ENCODE measurements around the gene TMEM63A.
"Not testable (repeated sequence)": the region's sequence is repeated elsewhere in the genome, so short reads cannot be mapped to it uniquely, and the experiment has no call there.

The TMEM63A gene

GRCh38 chr1:225820522-225821120, 61.6 kb downstream of the TMEM63A start:
- DNase-seq (ENCODE audit: low read depth) = no peak

GRCh38 chr1:225819346-225820192, 62.6 kb downstream of the TMEM63A start:
- no peak for DNase-seq (ENCODE audit: low read depth)

- DNase-seq (ENCODE audit: low read depth) = no peak
Measured at GRCh38 chr1:225818229-225818628, 64.0 kb downstream of the TMEM63A start.

GRCh38 chr1:225817611-225818061, 64.5 kb downstream of the TMEM63A start:
- peak; percentile 84 for DNase-seq (ENCODE audit: low read depth)

DNA sequence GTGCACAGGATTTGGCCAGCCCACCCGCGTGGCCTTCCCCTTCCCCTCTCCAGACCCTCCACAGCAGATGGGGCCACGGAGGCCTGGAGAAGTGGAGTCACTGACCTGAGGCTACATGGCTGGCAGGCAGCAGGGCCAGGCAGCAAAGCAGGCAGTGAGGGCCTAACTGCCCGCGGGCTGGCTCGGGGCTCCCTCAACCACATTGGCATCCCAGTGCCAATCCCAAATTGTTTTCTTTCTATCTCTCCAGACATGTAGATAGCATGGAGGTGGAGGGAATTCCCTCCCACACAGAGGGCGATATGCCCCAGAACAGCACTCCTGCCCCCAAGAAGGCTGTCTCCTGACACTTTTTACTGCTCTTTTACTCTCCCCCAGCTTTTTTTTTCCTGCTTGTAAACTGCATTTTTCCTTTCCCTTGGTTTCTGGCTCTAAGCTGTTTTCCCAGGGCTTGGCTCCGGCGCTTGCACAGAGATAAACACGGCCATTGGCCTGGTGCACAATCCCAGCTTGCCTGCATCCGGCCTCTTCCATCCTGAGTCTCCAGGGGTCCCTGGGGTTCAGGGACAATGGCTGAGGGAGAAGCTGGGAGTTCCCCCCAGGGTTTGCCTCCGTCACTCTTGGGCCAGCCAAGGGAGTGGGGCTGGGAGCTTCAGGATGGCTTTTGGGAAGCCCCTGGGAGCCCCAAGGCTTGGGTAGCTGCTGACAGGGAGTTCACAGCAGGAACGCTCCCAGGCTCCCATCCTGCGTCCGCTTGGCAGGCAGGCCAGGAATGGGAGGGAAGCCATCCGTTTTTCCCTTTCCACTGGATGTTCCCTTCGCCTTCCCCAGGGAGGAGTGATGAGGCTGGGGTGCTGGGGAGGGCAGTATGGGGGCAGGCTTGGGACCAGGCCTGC, 65.3 kb downstream of the TMEM63A start:
- DNase-seq (ENCODE audit: low read depth) = no peak

- DNase-seq (ENCODE audit: low read depth) = no peak
Measured at GRCh38 chr1:225815526-225816178, 66.5 kb downstream of the TMEM63A start.

- DNase-seq (ENCODE audit: low read depth) = not testable (repeated sequence)
Measured at GRCh38 chr1:225815090-225815489, 67.1 kb downstream of the TMEM63A start.

GRCh38 chr1:225814381-225814780, 67.8 kb downstream of the TMEM63A start:
- DNase-seq (ENCODE audit: low read depth) = no peak

GRCh38 chr1:225813214-225813964, 68.8 kb downstream of the TMEM63A start:
- peak; percentile 77 for DNase-seq (ENCODE audit: low read depth)

DNA sequence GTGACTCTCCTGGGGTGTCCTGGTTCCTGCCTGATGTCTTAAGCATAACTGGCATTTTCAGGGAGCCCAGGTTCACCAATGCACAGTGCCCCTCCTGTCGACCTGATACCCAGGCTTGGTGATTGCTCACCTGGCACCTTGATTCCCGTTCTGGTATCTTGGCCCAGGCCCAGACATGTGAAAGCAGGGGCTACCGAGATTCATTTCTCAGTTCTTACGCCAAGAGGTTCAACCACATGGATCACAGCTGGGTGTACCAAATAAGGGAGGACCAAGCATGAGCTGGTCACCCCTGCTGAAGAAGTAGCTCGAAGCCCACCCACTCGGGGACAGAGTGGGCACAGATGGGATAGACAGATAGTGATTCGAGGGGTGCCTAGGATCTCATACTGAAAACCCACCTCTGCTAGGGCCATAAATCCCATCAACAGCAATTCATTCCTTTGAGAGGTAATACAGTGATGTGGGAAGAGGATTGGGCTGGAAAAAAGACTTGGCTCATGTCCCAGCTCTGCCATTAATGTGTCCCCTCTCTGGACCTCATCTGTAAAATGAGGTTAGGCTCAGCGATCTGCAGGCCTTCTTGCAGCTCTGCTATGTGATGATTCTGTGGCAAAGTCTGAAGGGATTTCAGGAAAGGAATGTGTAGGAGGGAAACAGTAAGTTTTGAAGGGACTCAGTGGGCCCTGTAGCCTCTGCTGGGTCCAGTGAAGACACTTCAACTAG, 69.5 kb downstream of the TMEM63A start:
- no peak for DNase-seq (ENCODE audit: low read depth)

DNA sequence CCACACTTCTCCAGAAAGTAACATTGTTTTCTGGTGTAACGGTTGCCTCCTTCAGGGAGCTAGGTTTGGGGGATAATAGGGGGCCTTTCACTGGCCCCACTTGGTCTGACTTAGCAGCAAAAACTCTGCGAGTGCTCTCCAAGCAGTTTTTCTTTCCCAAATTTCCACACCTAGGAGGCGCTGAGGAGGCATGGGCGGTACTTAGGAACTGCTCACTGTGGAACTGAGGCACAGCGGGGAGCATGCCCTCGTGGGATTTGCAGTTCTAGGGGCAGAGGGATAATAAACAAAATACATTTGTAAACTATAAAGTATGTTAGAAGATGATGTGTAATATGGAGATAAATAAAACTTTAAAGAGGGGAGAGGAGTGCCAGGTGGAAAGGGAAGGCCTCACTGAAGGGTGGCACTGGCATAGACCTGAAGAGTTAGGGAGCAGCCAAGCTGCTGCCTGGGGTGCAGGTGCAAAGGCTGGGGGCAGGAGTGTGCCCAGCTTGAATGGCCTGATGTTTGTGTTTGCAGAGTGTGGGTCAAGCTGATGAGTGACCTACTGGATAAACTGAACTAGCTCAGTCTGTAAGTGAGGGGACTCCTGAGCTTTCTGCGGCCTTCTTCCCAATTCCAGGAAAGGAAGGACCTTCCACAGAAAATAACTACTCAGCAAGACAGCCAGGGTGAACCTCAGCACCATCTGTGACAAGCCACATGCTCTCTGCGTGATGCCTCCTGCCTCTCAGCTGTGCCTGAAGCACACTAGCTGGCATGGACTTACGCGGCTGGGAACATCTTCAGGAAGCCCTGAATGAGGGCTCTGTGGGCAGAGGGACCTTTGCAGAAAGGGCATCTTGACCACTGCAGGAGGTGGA, 70.3 kb downstream of the TMEM63A start:
- peak; percentile 34 for DNase-seq (ENCODE audit: low read depth)

DNA sequence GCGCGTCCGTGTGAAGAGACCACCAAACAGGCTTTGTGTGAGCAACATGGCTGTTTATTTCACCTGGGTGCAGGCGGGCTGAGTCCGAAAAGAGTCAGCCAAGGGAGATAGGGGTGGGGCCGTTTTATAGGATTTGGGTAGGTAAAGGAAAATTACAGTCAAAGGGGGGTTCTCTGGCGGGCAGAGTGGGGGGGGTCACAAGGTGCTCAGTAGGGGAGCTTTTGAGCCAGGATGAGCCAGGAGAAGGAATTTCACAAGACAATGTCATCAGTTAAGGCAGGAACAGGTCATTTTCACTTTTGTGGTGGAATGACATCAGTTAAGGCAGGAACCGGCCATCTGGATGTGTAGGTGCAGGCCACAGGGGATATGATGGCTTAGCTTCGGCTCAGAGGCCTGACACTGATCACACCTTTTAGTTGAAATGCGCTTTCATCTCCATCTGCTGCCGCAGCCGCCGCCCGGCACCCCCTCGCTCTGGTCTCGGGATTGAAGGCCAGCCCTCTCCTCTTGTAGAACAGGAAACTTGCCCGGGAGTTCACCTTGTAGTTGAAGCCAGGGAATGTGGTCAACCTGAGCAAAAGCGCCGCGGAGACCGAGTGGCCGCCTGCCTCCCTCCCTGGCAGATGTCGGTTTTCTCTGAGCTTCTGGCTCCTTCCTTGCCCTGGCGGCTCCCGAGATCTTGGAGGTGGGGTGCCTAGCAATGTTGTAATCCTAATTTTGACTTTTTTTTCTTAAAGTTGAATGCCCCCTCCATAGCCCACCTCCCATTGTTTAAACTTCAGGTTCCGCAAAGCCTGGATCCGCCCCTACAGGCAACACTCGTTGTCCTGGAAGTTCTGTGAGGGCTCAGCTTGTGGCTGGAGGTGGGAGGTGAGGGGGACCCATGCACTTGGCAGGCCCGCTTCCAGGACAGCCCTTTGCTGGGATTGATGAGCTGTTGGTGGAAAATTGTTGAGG, 71.3 kb downstream of the TMEM63A start:
- DNase-seq (ENCODE audit: low read depth) = peak; percentile 40

DNA sequence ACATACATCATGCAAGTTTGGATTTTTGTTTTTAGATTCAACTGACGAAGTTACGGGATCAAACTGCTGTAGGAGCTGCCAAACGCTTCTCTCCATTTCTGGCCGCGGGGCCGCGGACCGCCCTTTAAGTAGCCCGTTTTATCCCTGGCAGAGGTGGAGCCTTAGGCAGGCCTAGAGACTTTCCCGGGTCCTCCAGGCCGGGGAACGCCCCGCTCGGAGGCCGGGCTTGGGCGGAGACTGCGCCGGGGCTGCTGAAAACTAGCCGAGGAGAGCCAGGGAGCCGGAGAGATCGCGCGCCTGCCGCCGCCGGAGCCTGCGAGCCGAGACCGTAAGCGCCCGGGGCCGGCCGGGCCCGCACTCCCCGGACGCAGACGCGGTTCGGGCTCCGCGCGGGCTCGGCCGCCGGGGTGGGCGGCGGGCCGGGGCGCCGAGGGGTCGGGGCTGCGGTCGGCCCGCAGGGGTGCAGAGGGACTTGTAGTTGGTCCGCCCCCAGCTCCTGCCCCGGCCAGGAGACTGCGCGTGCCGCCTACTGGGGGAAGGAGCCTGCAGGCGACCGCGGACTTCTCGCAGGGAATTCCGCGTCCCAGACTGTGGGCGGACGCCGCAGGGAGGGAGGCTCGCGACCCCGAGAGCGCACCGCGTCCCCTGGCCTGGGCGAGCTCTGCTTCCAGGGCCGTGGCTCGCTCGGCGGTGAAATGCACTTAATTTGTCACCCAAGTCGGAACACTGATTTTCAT, 72.2 kb downstream of the TMEM63A start, which contains the start of gene EPHX1:
EPHX1 (plus strand) TSS at position 283 of the 737 bp plus-strand sequence. CDS start 18,606 bp downstream, outside the sequence.
- peak; percentile 91 for DNase-seq (ENCODE audit: low read depth)

DNA sequence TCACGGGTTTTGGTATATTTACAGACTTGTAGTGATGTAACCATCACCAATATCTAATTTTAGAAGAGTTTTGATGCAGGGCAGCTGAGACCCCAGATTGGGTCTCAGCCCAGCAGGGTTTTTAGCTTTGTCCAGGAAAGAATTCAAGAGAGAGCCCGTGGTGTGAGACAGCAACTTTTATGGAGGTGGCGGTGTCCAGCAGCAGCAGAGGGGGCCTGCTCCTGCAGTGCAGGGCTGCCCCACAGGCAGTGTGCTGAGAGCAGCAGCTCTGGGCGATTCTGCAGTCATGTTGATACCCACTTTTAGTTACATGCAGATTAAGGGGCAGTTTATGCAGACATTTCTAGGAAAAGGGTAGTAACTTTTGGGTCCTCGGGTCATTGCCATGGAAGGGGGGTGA, 74.0 kb downstream of the TMEM63A start:
- no peak for DNase-seq (ENCODE audit: low read depth)

- not testable (repeated sequence) for DNase-seq (ENCODE audit: low read depth)
Measured at GRCh38 chr1:225806736-225807135, 75.4 kb downstream of the TMEM63A start.

DNA sequence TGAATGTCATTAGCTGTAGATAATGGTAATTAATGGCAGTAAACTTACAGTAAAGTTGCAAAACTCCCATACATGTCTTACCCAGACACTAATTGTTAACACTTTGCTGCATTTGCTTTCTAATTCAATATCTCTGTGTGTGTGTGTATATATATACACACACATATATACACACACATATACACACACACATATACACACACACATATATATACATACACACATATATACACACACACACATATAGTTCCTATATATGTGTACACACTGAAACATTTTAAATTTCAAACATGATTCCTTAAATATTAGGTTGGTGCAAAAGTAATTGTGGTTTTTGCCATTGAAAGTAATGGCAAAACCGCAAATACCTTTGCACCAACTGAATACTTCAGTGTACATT, 75.9 kb downstream of the TMEM63A start:
- no peak for DNase-seq (ENCODE audit: low read depth)

DNA sequence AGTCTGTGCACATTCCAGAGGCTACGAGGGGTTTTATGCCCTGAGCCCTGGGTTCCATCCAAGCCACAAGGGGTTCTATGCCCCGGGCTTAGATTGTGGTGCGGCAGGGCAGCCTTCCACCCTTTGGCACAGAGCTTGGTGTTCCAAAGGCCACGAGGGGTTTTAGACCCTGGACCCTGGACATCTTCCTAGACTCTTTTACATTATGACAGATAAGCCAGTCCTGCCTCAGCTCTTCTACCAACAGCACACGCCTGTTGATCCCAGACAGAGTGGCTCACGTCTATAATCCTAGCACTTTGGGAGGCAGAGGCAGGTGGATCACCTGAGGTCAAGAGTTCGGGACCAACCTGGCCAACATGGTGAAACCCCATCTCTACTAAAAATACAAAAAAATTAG, 81.0 kb downstream of the TMEM63A start:
- not testable (repeated sequence) for DNase-seq (ENCODE audit: low read depth)
